HG03565 (cell line): ENCODE data around the gene FAM76A.
"Not testable (repeated sequence)": the region's sequence is repeated elsewhere in the genome, so short reads cannot be mapped to it uniquely, and the experiment has no call there.

Source experiments
- ATAC-seq: cut with Tn5 transposase; IDR thresholded peaks from one replicate; pipeline ENCODE4 v1.9.1; 2021; ENCODE audit warnings: mild to moderate bottlenecking, moderate library complexity; ENCODE audit not compliant: unreplicated experiment

FAM76A gene

GRCh38 chr1:27774654-27775053 is 48.9 kb downstream of the FAM76A start:
- no peak for ATAC-seq

- not testable (repeated sequence) for ATAC-seq
These were observed 49.6 kb downstream of the FAM76A start for GRCh38 chr1:27775336-27775735.

- ATAC-seq, result not testable (repeated sequence)
These were observed 50.5 kb downstream of the FAM76A start for GRCh38 chr1:27776276-27776675.

- no peak for ATAC-seq
These were observed 52.3 kb downstream of the FAM76A start for GRCh38 chr1:27778056-27778455.

- no peak for ATAC-seq
These were observed 53.4 kb downstream of the FAM76A start for GRCh38 chr1:27779122-27779521.

GRCh38 chr1:27782950-27783349 is 57.2 kb downstream of the FAM76A start:
- no peak for ATAC-seq

- no peak for ATAC-seq
These were observed 58.9 kb downstream of the FAM76A start for GRCh38 chr1:27784700-27785099.

- ATAC-seq, result no peak
These were observed 60.2 kb downstream of the FAM76A start for GRCh38 chr1:27785781-27786455.

GRCh38 chr1:27787895-27788294 is 62.1 kb downstream of the FAM76A start:
- no peak for ATAC-seq

- no peak for ATAC-seq
These were observed 63.8 kb downstream of the FAM76A start for GRCh38 chr1:27789540-27790041.

- ATAC-seq, result not testable (repeated sequence)
These were observed 64.5 kb downstream of the FAM76A start for GRCh38 chr1:27790270-27790669.

GRCh38 chr1:27795601-27796000 is 69.8 kb downstream of the FAM76A start:
- no peak for ATAC-seq

GRCh38 chr1:27804791-27805190 is 79.0 kb downstream of the FAM76A start:
- no peak for ATAC-seq

GRCh38 chr1:27806758-27807157 is 81.0 kb downstream of the FAM76A start:
- ATAC-seq, result no peak

- ATAC-seq, result no peak
These were observed 81.6 kb downstream of the FAM76A start for GRCh38 chr1:27807385-27807784.

GRCh38 chr1:27808131-27808530 is 82.4 kb downstream of the FAM76A start:
- not testable (repeated sequence) for ATAC-seq

- no peak for ATAC-seq
These were observed 84.1 kb downstream of the FAM76A start for GRCh38 chr1:27809883-27810282.

- ATAC-seq, result no peak
These were observed 86.2 kb downstream of the FAM76A start for GRCh38 chr1:27811741-27812500.
